Neural progenitor cell (in vitro differentiated cells): ENCODE measurements around the gene SCGB2A2. TPM values are rescaled to one million over a fixed set of nuclear protein-coding genes. Genes with fewer than 3 reads are reported as not detected.

Source experiments
- DNase-seq: peaks from one replicate; pipeline ENCODE4 v3.0.0-alpha.2; 2016; ENCODE audit warnings: low spot score
- H2AFZ ChIP-seq: fragments of 200-600 bp; sonication (generic); replicated peaks from 2 replicates; pipeline ENCODE4 v1.6.1; 2016; ENCODE audit warnings: antibody characterized with exemption
- H3F3A ChIP-seq: fragments of 200-600 bp; sonication (generic); 2 replicates; pipeline ENCODE4 v1.6.1; 2016; ENCODE audit warnings: antibody characterized with exemption, low read depth
- H3K27ac ChIP-seq: fragments of 200-600 bp; sonication (generic); 2 replicates; pipeline ENCODE4 v1.5.1; 2016; ENCODE audit warnings: mild to moderate bottlenecking
- H3K27me3 ChIP-seq: fragments of 200-600 bp; sonication (generic); 2 replicates; pipeline ENCODE4 v1.6.1; 2016; ENCODE audit warnings: mild to moderate bottlenecking, moderate library complexity
- H3K36me3 ChIP-seq: fragments of 200-600 bp; sonication (generic); 2 replicates; pipeline ENCODE4 v1.5.1; 2016
- H3K4me1 ChIP-seq: fragments of 200-600 bp; sonication (generic); 2 replicates; pipeline ENCODE4 v1.6.1; 2016; ENCODE audit warnings: mixed run types
- H3K4me2 ChIP-seq: fragments of 200-600 bp; sonication (generic); 2 replicates; pipeline ENCODE4 v1.6.1; 2016
- H3K4me3 ChIP-seq: fragments of 200-600 bp; sonication (generic); 2 replicates; pipeline ENCODE4 v1.5.1; 2016
- H3K79me2 ChIP-seq: fragments of 200-600 bp; sonication (generic); 2 replicates; pipeline ENCODE4 v1.6.1; 2016; ENCODE audit warnings: low read depth
- H3K9ac ChIP-seq: fragments of 200-600 bp; sonication (generic); 2 replicates; pipeline ENCODE4 v1.6.1; 2016
- H3K9me3 ChIP-seq: fragments of 200-600 bp; sonication (generic); 2 replicates; pipeline ENCODE4 v1.5.1; 2016; ENCODE audit warnings: low read depth
- H4K20me1 ChIP-seq: fragments of 200-600 bp; sonication (generic); 2 replicates; pipeline ENCODE4 v1.6.1; 2016; ENCODE audit warnings: low read depth
- H3K27ac Mint-ChIP-seq: 3 replicates; pipeline ENCODE4 v1.8.0; 2021; ENCODE audit warnings: mixed read lengths
- H3K27me3 Mint-ChIP-seq: 2 replicates; pipeline ENCODE4 v1.8.0; 2022; ENCODE audit warnings: low read depth, mild to moderate bottlenecking, inconsistent platforms, moderate library complexity, mixed read lengths; ENCODE audit not compliant: insufficient read depth
- H3K36me3 Mint-ChIP-seq: 3 replicates; pipeline ENCODE4 v1.8.0; 2021; ENCODE audit warnings: mixed read lengths
- H3K4me1 Mint-ChIP-seq: 3 replicates; pipeline ENCODE4 v1.8.0; 2021; ENCODE audit warnings: mixed read lengths
- H3K4me3 Mint-ChIP-seq: 3 replicates; pipeline ENCODE4 v1.8.0; 2021; ENCODE audit warnings: mild to moderate bottlenecking, moderate library complexity, mixed read lengths
- H3K9me3 Mint-ChIP-seq: 3 replicates; pipeline ENCODE4 v1.8.0; 2020; ENCODE audit warnings: mixed read lengths
- CTCF ChIP-seq: fragments of 200-600 bp; sonication (generic); IDR thresholded peaks from 2 replicates; pipeline ENCODE4 v1.5.1; 2017; ENCODE audit warnings: antibody characterized with exemption, mild to moderate bottlenecking
- EZH2 ChIP-seq: fragments of 200-600 bp; sonication (generic); IDR thresholded peaks from 2 replicates; pipeline ENCODE4 v1.6.1; 2017; ENCODE audit warnings: antibody characterized with exemption, mild to moderate bottlenecking, moderate library complexity
- EZH2phosphoT487 ChIP-seq: fragments of 200-600 bp; sonication (generic); IDR thresholded peaks from 2 replicates; pipeline ENCODE4 v1.6.1; 2017; ENCODE audit warnings: antibody characterized with exemption
- total RNA-seq: library from RNA; depleted of rRNA; stranded (reverse); fragments of >200 nt; gene quantifications from 2 replicates; pipeline ENCODE4 v1.2.3, GENCODE V29; 2015; ENCODE audit warnings: low replicate concordance

Gene SCGB2A2
- total RNA-seq = not detected in 2 replicates

- Histone ChIP-seq H3K4me3 (no peak within 1 kb of the TSS), H3K79me2 (no peaks in the 10 kb centered on the region), H3K27ac (no peak within 1 kb of the TSS), H3K27me3 (no peaks in the 10 kb centered on the region), H4K20me1 (no peaks in the 10 kb centered on the region), H3K9ac (no peak within 1 kb of the TSS), H2AFZ (no peak within 1 kb of the TSS), H3K36me3 (no peaks in the 10 kb centered on the region), H3K4me1 (no peaks in the 10 kb centered on the region), H3K9me3 (no peaks in the 10 kb centered on the region), H3K4me2 (no peak within 1 kb of the TSS), H3F3A (no peaks in the 10 kb centered on the region)
- Mint-ChIP-seq H3K4me1 (no peaks in the 10 kb centered on the region), H3K27me3 (peaks cover 4% of the 10 kb centered on the region), H3K36me3 (no peaks in the 10 kb centered on the region), H3K27ac (no peak within 1 kb of the TSS), H3K9me3 (no peaks in the 10 kb centered on the region), H3K4me3 (no peak within 1 kb of the TSS)
- no peak for DNase-seq
- TF ChIP-seq EZH2 (no peak), CTCF (peak; percentile 38)
These were observed at the start of gene SCGB2A2 for GRCh38 chr11:62269654-62270278. TSS of gene SCGB2A2 (plus strand) at chr11:62270158. CDS start at chr11:62270217, 59 bp downstream.

GRCh38 chr11:62221498-62221897 is 48.5 kb upstream of the SCGB2A2 start:
- H3K4me2 ChIP-seq = no peak overlapping the region
- no peak for DNase-seq
- no peak overlapping the region for H3K9ac ChIP-seq
- no peaks in the 10 kb centered on the region for H3K9me3 ChIP-seq
- H3K4me1 Mint-ChIP-seq = no peaks in the 10 kb centered on the region
- H3K4me3 Mint-ChIP-seq = no peak overlapping the region
- H3K4me3 ChIP-seq = no peak overlapping the region
- H3F3A ChIP-seq = no peaks in the 10 kb centered on the region
- no peaks in the 10 kb centered on the region for H3K79me2 ChIP-seq
- no peaks in the 10 kb centered on the region for H3K27me3 ChIP-seq
- H4K20me1 ChIP-seq = no peaks in the 10 kb centered on the region
- peaks cover 4% of the 10 kb centered on the region for H3K9me3 Mint-ChIP-seq
- no peak overlapping the region for H3K27ac Mint-ChIP-seq
- H3K27me3 Mint-ChIP-seq = peaks cover 5% of the 10 kb centered on the region
- no peak overlapping the region for H2AFZ ChIP-seq
- no peaks in the 10 kb centered on the region for H3K36me3 ChIP-seq
- H3K4me1 ChIP-seq = no peaks in the 10 kb centered on the region
- H3K27ac ChIP-seq = no peak overlapping the region
- H3K36me3 Mint-ChIP-seq = no peaks in the 10 kb centered on the region
- no peak for TF ChIP-seq CTCF
- no peak for TF ChIP-seq EZH2phosphoT487
- no peak for TF ChIP-seq EZH2

GRCh38 chr11:62223095-62223494 is 46.9 kb upstream of the SCGB2A2 start:
- Histone ChIP-seq H4K20me1 (no peaks in the 10 kb centered on the region), H3K79me2 (no peaks in the 10 kb centered on the region), H3K4me3 (no peak overlapping the region), H3K9me3 (no peaks in the 10 kb centered on the region), H3K9ac (no peak overlapping the region), H2AFZ (peak overlapping the region; percentile 54), H3K27me3 (no peaks in the 10 kb centered on the region), H3K27ac (no peak overlapping the region), H3F3A (no peaks in the 10 kb centered on the region), H3K4me1 (no peaks in the 10 kb centered on the region), H3K4me2 (no peak overlapping the region), H3K36me3 (no peaks in the 10 kb centered on the region)
- H3K27ac Mint-ChIP-seq = no peak overlapping the region
- no peak overlapping the region for H3K4me3 Mint-ChIP-seq
- TF ChIP-seq EZH2 = no peak
- TF ChIP-seq CTCF = no peak
- no peak for TF ChIP-seq EZH2phosphoT487
- H3K9me3 Mint-ChIP-seq = peaks cover 4% of the 10 kb centered on the region
- H3K27me3 Mint-ChIP-seq = peaks cover 5% of the 10 kb centered on the region
- DNase-seq = no peak
- no peaks in the 10 kb centered on the region for H3K36me3 Mint-ChIP-seq
- H3K4me1 Mint-ChIP-seq = no peaks in the 10 kb centered on the region
